GM18870 (cell line): ENCODE measurements around the gene CANX.

ENCODE experiments used
- ATAC-seq: cut with Tn5 transposase; IDR thresholded peaks from one replicate; pipeline ENCODE4 v1.9.1; 2021; ENCODE audit warnings: moderate library complexity; ENCODE audit not compliant: unreplicated experiment

The CANX gene

GRCh38 chr5:179749857-179750508 is 51.2 kb downstream of the CANX start:
- no peak for ATAC-seq

- ATAC-seq = no peak
Observed at GRCh38 chr5:179753971-179754370, 55.2 kb downstream of the CANX start.

DNA sequence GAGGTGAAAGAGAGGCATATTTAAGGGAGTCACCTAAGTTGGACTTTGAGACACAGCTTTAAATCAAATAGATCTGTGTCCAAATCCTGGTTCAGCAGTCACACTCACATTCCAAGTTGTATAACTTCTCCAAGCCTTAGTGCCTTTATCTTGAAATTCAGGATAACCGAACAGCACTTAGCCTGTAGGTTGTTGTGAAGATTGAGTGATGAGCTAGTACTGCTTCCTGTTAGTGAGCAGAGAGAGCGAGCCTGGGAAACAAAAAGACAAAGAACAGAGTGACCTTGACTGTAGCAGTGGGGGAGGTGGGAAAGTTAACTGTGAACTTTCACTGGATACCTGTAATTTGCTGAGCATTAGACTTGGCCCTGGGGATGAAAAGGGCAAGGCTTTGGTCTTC is 56.3 kb downstream of the CANX start:
- ATAC-seq = no peak

DNA sequence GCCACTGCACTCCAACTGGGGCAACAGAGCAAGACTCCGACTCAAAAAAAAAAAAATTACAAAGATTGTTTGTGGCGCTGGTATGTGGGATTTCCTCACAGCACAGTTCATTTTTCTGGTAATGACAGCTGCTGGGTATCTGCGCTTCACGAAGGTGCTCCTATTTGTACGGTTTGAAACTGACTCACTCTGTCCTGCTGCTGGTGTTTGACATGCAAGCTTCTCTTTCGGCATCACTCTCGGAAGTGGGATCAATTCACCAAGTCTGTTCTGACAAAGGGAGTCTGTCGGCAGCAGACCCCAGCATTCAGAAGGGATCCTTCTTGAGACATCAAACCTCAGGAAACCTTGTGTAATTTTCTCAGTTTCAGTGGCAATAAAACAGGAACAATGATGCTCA is 60.2 kb downstream of the CANX start:
- no peak for ATAC-seq

- peak; percentile 55 for ATAC-seq
Observed at GRCh38 chr5:179759581-179760551, 61.1 kb downstream of the CANX start.

DNA sequence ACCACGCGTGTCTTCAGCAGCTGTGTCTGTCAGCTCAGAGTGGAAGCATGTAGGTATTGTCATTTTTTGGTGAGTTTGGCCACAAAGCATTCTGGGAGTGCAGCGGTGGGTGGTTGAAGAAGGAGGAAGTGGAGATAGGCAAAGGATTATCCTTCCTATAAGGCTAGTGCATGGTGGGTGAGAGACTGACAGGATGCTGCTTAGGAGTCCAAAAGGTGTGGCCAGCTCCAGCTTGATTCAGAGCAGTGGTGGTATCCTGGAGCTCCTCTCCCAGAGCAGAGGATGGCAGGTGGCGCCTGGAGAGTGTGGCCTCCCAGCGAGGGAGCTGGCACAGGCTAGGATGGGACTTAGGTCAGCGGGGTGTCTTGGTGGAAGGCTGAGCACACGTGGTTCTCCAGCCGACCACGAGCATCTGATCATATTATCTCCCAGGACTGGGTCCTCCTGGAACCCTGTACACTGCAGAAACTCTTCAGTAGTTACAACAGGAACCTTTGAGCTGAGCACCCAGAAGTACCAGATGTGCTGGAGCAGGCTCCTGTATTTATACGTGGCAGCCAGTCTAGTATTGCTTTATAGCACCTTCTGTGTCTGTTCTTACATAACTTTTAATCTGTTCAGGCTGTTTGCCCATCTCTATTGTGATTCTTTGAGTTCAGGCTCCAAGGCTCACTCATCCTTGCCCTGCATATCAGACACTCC is 63.5 kb downstream of the CANX start:
- ATAC-seq = no peak

DNA sequence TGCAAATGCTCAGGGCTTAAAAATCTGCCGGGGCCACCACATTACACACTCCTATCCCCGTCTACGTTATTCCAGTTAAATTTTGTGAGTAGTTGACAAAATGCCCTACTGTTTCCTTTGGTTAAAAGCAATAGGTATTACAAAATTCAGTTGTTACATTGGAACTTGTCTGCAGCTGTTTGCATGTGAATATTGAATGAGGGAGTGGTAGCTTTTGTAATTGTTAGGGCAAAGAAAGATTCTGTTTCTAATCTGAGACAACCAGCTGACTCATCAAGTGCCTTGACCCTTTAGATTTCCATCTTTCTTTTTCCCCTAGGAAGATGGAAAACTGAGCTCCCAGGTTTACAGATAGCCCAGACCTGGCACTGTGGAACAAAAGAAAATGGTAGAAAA is 64.0 kb downstream of the CANX start:
- no peak for ATAC-seq

DNA sequence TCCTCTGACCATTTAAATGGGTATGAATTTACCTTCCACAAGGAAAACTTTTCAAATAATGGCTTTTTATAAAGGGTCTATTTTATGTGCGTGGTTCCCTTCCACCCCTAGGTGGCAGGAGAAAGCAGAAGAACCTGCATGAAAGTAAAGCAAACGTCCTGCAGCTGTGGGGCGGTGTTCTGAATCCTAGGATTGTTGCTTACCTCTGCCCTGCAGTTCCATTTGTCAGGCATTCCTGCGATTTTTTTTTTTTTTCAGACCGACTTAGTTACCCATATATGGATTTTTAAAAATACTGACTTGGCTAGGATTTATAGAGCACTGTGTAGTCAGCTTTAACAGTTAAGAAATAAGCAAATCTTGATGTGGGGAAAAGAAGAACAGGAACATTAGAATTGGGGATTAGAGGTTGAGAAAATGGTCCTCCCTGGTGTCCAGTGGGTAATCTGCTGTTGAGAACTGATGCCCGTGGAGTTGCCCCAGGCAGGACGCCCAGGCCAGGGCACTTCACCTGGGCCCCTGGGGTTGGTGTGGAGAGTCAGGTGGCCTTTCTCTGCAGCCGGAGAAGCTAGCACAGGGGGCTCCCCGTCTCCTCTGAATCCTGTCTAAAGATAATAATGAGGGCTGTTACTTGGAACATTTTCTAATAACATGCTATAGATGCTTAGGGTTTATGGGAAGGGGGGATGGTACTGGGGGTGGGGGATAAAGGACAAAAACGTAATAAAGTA is 64.6 kb downstream of the CANX start:
- no peak for ATAC-seq

GRCh38 chr5:179764056-179764455 is 65.3 kb downstream of the CANX start:
- no peak for ATAC-seq

- no peak for ATAC-seq
Observed at GRCh38 chr5:179765400-179765799, 66.6 kb downstream of the CANX start.

DNA sequence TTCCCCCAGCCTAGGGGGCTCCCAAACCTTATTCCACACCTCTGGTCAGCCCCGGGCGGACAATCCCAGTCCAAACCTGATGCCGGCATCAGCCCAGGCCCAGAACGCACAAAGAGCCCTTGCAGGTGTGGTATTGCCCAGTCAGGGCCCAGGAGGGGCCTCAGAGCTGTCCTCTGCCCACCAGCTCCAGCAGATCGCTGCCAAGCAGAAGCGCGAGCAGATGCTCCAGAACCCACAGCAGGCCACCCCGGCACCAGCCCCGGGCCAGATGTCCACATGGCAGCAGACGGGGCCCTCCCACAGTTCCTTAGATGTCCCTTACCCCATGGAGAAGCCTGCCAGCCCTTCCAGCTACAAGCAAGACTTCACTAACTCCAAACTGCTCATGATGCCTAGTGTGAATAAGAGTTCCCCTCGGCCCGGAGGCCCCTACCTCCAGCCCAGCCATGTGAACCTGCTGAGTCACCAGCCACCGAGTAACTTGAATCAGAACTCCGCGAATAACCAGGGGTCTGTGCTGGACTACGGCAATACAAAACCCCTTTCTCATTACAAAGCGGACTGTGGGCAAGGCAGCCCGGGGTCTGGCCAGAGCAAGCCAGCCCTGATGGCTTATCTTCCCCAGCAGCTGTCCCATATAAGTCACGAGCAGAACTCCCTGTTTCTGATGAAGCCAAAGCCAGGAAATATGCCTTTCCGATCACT is 67.4 kb downstream of the CANX start:
- no peak for ATAC-seq

DNA sequence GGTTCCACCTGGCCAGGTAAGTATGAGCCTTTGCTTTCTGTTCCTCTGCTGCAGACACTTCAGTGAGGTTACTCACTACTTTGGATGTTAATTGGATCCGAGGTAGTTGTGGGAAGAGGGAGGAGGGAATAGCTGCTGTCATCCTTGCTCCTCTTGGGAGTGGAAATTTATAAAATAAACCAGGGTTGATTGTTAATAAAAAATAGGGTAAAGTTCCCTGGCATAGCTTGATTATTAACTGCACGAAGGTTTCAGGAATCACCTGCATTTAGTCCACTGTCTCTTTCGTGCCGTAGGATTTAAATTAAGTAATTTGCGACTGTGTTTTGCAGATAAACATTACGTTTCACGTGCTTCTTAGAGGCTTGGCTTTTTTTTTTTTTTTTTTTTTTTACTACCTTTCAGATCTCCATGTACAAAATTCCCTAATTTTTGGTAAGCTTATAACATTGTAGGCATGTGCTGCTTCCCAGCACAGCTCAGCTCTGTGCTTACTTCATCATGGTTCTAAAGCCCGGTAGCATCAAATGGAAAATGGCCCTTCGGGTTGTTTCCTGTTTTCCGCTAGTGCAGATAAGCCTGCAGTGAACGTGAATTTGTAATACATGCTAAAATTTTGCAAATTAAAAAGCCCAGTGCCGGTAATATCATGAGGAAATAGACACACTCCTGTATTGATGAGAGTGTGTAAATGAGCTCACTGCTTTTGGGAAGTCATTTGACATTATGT is 68.1 kb downstream of the CANX start:
- ATAC-seq = no peak

- ATAC-seq = no peak
Observed at GRCh38 chr5:179767496-179768100, 68.8 kb downstream of the CANX start.

DNA sequence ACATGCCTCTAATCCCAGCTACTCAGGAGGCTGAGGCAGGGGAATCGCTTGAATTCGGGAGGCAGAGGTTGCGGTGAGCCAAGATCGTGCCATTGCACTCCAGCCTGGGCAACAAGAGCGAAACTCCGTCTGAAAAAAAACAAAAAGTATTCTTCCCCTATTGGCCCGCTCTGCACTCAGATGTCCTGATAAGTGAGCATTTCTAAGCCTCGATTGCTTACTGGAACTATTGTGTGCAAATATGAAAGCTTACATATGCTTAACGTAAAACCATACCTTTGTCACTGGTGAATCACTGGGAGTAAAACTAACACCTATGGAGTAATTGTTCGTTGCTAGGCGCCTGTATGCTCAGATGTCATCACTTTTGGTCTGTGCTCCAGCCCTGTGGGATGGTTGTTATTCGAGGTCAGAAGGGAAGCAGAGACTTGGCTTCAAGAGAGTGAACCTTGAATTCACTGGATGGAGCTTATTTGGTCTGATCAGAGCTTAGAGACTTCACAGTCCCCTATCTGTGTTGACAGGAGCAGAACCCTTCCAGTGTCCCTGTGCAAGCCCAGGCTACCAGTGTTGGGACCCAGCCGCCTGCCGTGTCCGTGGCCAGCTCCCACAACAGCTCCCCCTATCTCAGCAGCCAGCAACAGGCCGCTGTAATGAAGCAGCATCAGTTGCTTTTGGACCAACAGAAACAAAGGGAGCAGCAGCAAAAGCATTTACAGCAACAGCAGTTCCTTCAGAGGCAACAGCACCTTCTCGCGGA is 69.7 kb downstream of the CANX start:
- no peak for ATAC-seq

GRCh38 chr5:179769271-179769670 is 70.5 kb downstream of the CANX start:
- ATAC-seq = no peak

DNA sequence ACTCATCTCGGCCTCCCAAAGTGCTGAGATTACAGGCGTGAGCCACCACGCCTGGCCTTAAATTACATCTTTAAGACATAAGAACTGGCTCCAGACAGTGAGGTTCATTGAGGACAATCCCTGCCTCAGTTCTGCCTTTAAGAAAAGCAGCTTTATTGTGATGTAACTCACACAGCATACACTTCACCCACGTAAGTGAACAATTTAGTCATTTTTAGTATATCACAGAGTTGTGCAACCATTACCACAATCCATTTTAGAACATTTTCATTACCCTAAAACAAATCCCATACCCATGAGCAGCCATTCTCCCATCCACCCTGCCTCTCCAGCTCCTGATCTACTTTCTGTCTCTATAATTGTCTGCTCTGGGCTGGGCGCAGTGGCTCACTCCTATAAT is 71.0 kb downstream of the CANX start:
- ATAC-seq = no peak

DNA sequence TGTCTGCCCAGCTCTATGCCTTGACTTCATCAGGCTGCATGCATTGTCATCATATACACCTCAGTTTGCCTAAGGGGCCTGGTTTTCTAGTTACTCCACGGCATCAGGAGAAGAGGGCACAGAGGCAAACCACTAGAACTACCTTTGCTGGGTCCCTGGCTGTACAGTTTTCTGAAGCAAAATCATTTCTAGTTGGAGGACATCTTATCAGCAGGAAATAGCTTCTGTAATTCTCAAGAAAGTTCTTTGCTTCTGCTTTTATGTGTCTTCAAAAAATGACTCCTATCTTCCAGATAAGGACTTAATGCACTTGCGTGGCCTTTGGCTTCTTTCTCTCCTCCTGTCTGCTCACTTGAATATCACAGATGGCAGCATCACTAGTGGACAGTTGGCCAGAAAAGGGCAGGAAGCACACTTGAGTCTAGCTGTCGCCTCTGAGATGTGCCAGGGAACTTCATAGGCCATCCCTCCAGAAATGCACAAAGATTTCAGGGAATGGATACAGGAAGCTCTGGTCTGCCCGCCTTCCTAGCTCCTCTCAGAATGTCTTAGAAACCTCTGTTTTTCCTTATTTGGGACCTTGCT is 72.6 kb downstream of the CANX start:
- ATAC-seq = no peak

DNA sequence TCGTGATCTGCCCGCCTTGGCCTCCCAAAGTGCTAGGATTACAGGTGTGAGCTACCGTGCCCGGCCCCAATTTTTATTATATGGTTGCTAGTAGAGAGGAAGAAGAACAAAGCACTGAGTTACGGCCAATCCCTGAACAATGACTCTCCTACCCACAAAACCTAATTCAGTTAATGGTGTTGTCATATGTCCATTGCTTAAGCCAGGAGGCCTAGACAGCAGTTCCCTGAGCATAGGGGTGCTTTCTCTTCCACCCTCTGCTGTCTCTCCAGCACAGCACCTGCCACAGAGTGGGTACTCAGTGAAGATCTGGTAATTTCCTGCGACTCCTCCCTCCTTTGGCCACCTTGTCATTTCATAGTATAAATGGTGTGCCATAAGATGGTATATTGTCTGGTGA is 73.6 kb downstream of the CANX start:
- ATAC-seq = no peak
